HL-60 (cell line): ENCODE results near the gene DNMT3L.

Source experiments
- DNase-seq, 2 experiments: peaks; one replicate each; pipeline ENCODE4 v3.0.0-alpha.2; 2010 to 2020; ENCODE audit warnings: low read depth in 1 of 2, low spot score in 1 of 2
- H3K27ac ChIP-seq: fragments of 250-450 bp; sonication (Bioruptor Pico); replicated peaks from 2 replicates; pipeline ENCODE4 v1.5.1; 2020; ENCODE audit warnings: mild to moderate bottlenecking, moderate library complexity
- H3K27me3 ChIP-seq: fragments of 250-450 bp; sonication (Bioruptor Pico); 2 replicates; pipeline ENCODE4 v1.5.1; 2021; ENCODE audit warnings: mild to moderate bottlenecking, moderate library complexity; ENCODE audit not compliant: insufficient read depth, poor library complexity, severe bottlenecking
- H3K4me3 ChIP-seq: replicated peaks from 2 replicates; pipeline ENCODE4 v1.5.1; 2011; ENCODE audit warnings: mild to moderate bottlenecking, control low read depth, low read length; ENCODE audit not compliant: insufficient read depth
- CTCF ChIP-seq: IDR thresholded peaks from one replicate; pipeline ENCODE4 v1.5.1; 2011; ENCODE audit warnings: low read length, control low read depth, inconsistent platforms; ENCODE audit not compliant: insufficient read depth
- GABPA ChIP-seq: IDR thresholded peaks from 2 replicates; pipeline ENCODE4 v1.6.1; 2012; ENCODE audit warnings: low read depth
- POLR2AphosphoS5 ChIP-seq: IDR thresholded peaks from 2 replicates; pipeline ENCODE4 v1.6.1; 2012; ENCODE audit warnings: low read depth
- REST ChIP-seq: IDR thresholded peaks from 2 replicates; pipeline ENCODE4 v1.6.1; 2012; ENCODE audit warnings: low read depth; ENCODE audit not compliant: insufficient replicate concordance
- SPI1 ChIP-seq: IDR thresholded peaks from 2 replicates; pipeline ENCODE4 v1.6.1; 2012; ENCODE audit warnings: low read depth, mild to moderate bottlenecking, borderline replicate concordance
- long read RNA-seq: library from polyadenylated mRNA; unstranded; transcript quantifications from one replicate; pipeline ENCODE4 v2.0.0, GENCODE V29; 2020

The DNMT3L gene
- long read RNA-seq = 0 reads

GRCh38 chr21:44261675-44262295 lies at the start of gene DNMT3L:
Gene DNMT3L, minus strand, starts transcription at chr21:44261897. Its CDS starts 638 bp downstream, at chr21:44261259.
- H3K27ac ChIP-seq = no peak within 1 kb of the TSS

GRCh38 chr21:44310628-44311507 lies 49.2 kb upstream of the DNMT3L start:
- no peaks in the 10 kb centered on the region for H3K27me3 ChIP-seq
- no peak for DNase-seq
- H3K4me3 ChIP-seq = no peak overlapping the region
- H3K27ac ChIP-seq = no peak overlapping the region
- TF ChIP-seq POLR2AphosphoS5 = 0 out of 2 replicates have a peak, but pooled peaks have one; percentile 14
- no peak for TF ChIP-seq REST

More at GRCh38 chr21:44261675-44262295, at the start of gene DNMT3L:
- Histone ChIP-seq H3K27me3 (no peaks in the 10 kb centered on the region), H3K4me3 (no peak within 1 kb of the TSS)
- TF ChIP-seq GABPA (no peak), POLR2AphosphoS5 (no peak)
- DNase-seq = no peak

- no peak overlapping the region for H3K4me3 ChIP-seq
- H3K27ac ChIP-seq = no peak overlapping the region
- no peak for TF ChIP-seq SPI1
- no peak for TF ChIP-seq GABPA
- TF ChIP-seq CTCF = no peak
- no peak for TF ChIP-seq REST
- no peak for TF ChIP-seq POLR2AphosphoS5
- DNase-seq = no peak
- no peaks in the 10 kb centered on the region for H3K27me3 ChIP-seq
Measured at GRCh38 chr21:44306936-44307704, 45.4 kb upstream of the DNMT3L start.

GRCh38 chr21:44305691-44306090 lies 44.0 kb upstream of the DNMT3L start:
- H3K27ac ChIP-seq = no peak overlapping the region
- no peak for DNase-seq
- no peaks in the 10 kb centered on the region for H3K27me3 ChIP-seq
- no peak for TF ChIP-seq CTCF
- TF ChIP-seq REST = no peak
- TF ChIP-seq GABPA = no peak
- TF ChIP-seq POLR2AphosphoS5 = no peak
- peak; percentile 78; the same call in 1 of the 2 replicates for TF ChIP-seq SPI1
- H3K4me3 ChIP-seq = no peak overlapping the region
